Measurements from ENCODE around the gene ATOH8. TPM values are rescaled to one million over a fixed set of nuclear protein-coding genes. Genes with fewer than 3 reads are reported as not detected.

The ATOH8 gene
- total RNA-seq, 2 donors from 2014 or later: not detected

DNA sequence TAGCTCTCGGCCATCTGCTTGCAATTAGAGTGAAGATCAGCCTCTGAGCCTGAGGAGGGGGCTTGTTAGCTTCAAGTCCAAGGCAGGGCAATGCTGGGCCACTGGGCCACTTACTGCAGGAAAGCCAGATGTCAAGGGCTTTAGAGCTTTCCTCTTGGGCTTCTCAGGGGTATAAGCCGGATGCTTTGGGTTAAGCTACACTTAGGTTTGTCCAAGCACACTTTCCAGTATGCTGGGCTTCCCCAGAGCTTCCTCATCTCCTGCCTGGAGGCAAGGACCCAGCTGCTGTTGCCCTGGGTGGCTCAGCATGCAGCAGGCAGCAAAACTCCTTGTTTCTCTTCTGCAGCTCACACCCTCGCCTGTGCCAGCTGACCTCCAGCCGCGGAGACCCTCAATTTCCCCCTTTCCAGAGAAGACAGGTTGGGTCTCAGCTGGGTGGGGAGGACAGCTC lies 29.0 kb upstream of the ATOH8 start:
- ATAC-seq (no peak), DNase-seq (ENCODE audit: low spot score) (no peak)
- Mint-ChIP-seq H3K36me3 (no peaks in the 10 kb centered on the region), H3K4me3 (no peak overlapping the region), H3K9me3 (no peaks in the 10 kb centered on the region), H3K27me3 (peaks cover 0 to 7% of the 10 kb centered on the region in 2 donors), H3K4me1 (ENCODE audit: low read depth in 2 of 2) (peaks cover 3 to 11% of the 10 kb centered on the region in 2 donors), H3K27ac (no peak overlapping the region)

DNA sequence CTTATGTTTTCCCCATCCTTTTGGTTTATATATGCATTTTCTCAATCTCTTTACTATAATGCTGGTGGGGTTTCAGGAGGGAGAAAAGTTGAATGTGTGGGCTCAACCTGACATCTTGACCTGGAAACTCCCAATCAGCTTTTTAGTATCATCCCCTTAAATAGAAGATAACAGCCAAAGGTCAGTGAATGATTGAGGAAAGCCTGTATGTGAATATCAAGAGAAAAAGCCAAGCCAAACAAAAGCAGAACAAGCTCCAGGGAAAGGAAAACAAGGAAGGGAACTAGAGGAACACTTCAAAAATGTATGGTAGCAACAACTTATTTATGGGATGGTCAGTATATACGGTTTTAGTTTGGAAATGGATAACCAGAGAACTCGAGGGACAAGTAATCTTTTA lies 28.3 kb upstream of the ATOH8 start:
- DNase-seq (ENCODE audit: low spot score) (no peak), ATAC-seq (no peak)
- no peak overlapping the region for H3K4me3 Mint-ChIP-seq
- H3K36me3 Mint-ChIP-seq: no peaks in the 10 kb centered on the region
- no peaks in the 10 kb centered on the region for H3K9me3 Mint-ChIP-seq
- H3K4me1 Mint-ChIP-seq (ENCODE audit: low read depth in 2 of 2): peaks cover 3 to 11% of the 10 kb centered on the region in 2 donors
- peaks cover 0 to 7% of the 10 kb centered on the region in 2 donors for H3K27me3 Mint-ChIP-seq
- no peak overlapping the region for H3K27ac Mint-ChIP-seq

DNA sequence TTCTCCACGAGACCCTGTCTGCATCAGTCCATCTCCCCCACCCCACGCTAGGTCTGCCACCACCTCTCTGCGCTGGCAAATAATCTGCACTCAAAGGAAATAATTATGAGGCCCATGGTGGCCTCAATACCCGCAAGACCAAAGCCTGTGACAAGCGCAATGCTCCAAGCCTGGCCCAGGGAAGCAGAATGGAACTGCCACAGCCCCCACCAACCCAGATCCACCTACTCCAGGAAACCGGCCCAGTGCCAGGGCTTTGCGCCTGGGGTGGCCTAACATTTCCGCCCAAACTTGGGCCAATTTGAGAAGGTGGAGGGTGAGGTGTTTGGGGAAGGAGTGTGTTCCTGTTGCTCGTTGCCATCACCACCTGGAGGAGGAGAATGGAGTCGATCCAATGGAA lies 26.0 kb upstream of the ATOH8 start:
- H3K9me3 Mint-ChIP-seq: no peaks in the 10 kb centered on the region
- H3K36me3 Mint-ChIP-seq: no peaks in the 10 kb centered on the region
- H3K4me3 Mint-ChIP-seq: no peak overlapping the region
- no peak for DNase-seq (ENCODE audit: low spot score)
- peaks cover 0 to 7% of the 10 kb centered on the region in 2 donors for H3K27me3 Mint-ChIP-seq
- no peak overlapping the region for H3K27ac Mint-ChIP-seq
- peaks cover 3 to 11% of the 10 kb centered on the region in 2 donors for H3K4me1 Mint-ChIP-seq (ENCODE audit: low read depth in 2 of 2)
- ATAC-seq: no peak

DNA sequence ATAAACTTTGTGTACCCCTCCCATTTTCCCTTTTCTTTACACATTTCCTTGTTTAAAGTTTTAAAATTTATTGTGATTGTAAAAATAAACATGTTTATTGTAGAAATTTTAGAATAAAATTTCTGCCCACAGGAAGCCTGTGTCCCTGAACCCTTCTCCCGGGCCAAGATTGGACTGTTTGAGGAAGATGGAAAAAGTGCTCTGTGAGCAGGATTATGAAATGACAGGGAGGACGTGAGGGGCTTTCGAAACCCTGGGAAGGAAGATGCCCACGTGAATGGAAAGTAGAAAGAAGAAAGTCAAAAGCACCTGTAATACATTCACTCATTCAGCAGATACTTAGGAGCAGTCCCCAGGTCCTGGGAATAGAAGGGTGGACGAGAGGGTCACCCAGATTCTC lies 25.4 kb upstream of the ATOH8 start:
- Mint-ChIP-seq H3K27me3 (peaks cover 0 to 7% of the 10 kb centered on the region in 2 donors), H3K36me3 (no peaks in the 10 kb centered on the region), H3K4me3 (no peak overlapping the region), H3K4me1 (ENCODE audit: low read depth in 2 of 2) (peaks cover 3 to 11% of the 10 kb centered on the region in 2 donors), H3K9me3 (no peaks in the 10 kb centered on the region), H3K27ac (no peak overlapping the region)
- ATAC-seq (no peak), DNase-seq (ENCODE audit: low spot score) (no peak)

DNA sequence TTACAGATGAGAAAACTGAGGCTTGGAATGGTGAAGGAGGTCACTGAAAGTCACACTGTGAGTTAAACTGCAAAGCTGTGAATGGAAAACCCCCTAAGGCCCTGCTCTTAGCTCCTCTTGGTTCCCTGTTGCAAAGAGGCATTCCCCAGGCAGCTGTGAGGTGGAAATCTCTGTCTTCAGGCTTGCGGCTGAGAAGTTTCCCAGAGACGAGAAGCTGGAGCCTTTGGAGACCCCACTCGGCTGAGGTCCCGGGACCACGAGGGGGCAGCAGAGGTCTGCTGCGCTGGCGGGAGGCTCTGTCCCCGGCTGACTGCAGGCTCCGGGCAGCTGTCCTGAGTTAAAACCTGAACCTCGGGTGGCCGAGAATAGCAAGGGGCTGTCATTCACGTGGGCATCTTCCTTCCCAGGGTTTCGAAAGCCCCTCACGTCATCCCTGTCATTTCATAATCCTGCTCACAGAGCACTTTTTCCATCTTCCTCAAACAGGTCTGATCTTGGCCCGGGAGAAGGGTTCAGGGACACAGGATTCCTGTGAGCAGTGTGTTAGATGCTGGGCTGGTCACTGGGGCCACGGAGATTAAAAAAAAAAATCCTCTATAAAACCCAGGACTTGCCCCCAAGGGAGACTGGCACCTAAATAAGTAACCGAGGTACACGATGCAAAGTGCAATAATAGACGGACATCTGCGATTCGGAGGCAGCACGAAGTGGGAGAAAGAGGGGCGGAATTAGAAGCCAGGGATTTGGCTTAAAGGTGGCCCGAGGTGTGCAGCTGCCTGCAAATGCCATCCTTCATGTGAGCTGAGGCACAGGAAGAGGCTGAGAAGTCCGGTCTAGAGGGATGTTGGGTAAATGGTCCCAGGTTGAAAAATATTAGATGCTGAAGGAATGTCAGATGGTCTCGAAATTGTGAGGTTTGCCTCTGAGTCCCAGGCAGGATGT lies 24.6 kb upstream of the ATOH8 start:
- Mint-ChIP-seq H3K27ac (peak overlapping the region in 1 of 2 donors; percentile 41), H3K4me1 (ENCODE audit: low read depth in 2 of 2) (peaks cover 3 to 11% of the 10 kb centered on the region in 2 donors), H3K27me3 (peaks cover under 1 to 7% of the 10 kb centered on the region in 2 donors), H3K9me3 (no peaks in the 10 kb centered on the region), H3K4me3 (peak overlapping the region; percentile 3), H3K36me3 (no peaks in the 10 kb centered on the region)
- DNase-seq (ENCODE audit: low spot score) (peak; percentile 83), ATAC-seq (peak; percentile 81 to 86)

DNA sequence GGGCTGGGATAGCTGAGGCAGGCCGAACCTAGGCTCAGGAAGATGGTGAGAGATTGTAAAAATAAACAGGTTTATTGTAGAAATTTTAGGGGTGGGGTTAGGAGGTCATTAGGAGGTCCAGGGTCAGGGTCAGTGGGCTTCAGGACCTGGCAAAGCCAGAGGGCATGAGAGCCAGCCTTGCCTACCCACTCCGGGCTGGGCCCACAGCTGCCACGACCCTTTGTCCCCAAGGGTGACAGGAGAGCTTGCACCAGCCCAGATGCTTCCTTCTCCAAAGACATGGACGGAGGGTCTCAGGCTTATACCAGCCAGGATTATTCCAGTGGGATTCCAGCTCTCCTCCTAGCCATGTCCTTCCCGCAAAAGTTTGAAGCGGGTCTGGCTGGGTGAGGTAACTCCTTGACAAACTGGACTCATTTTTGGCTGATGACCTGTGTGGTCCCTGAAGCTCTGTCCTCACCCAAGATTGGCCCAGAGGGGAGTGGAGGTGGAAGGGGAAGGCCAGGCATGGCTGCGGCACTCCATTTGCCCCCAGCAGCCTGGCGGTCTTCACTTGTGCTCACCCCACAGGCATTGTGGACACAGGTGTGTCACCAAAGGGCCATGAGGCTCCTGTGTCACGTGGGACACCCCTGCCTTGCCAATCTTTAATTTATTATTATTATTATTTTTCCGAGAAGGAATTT lies 23.8 kb upstream of the ATOH8 start:
- H3K4me1 Mint-ChIP-seq (ENCODE audit: low read depth in 2 of 2): peaks cover 3 to 11% of the 10 kb centered on the region in 2 donors
- no peaks in the 10 kb centered on the region for H3K36me3 Mint-ChIP-seq

DNA sequence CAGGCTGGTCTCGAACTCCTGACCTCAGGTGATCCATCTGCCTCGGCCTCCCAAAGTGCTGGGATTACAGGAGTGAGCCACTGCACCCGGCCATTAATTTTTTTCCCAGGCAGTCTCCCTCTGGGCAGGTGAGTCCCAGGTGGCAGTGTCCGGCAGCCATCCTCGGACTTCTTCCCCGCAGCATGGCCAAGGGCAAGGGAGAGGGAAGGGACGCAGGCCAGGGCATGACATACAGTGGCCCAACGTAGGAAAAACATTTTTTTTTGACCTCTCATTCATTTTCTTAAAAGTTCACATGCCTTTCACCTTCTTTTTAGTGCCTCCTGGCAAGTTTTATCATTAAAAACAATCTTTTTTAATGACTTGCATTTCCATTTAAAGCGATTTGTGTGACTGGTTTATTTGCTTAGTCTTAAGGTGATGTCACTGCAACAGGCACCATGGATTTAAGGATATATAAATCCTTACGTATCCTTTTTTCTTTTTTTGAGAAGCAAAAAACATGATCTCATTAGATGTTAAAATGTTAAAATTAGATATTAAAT lies 23.0 kb upstream of the ATOH8 start:
- ATAC-seq (no peak), DNase-seq (ENCODE audit: low spot score) (no peak)
- peaks cover 3 to 11% of the 10 kb centered on the region in 2 donors for H3K4me1 Mint-ChIP-seq (ENCODE audit: low read depth in 2 of 2)
- H3K27ac Mint-ChIP-seq: no peak overlapping the region
- no peaks in the 10 kb centered on the region for H3K36me3 Mint-ChIP-seq
- peaks cover 4 to 7% of the 10 kb centered on the region in 2 donors for H3K27me3 Mint-ChIP-seq
- H3K4me3 Mint-ChIP-seq: no peak overlapping the region
- H3K9me3 Mint-ChIP-seq: no peaks in the 10 kb centered on the region

More for the DNA sequence above, 23.8 kb upstream of the ATOH8 start:
- DNase-seq (ENCODE audit: low spot score) (no peak), ATAC-seq (no peak)
- Mint-ChIP-seq H3K9me3 (no peaks in the 10 kb centered on the region), H3K27ac (no peak overlapping the region), H3K27me3 (peaks cover 4 to 7% of the 10 kb centered on the region in 2 donors), H3K4me3 (no peak overlapping the region)

DNA sequence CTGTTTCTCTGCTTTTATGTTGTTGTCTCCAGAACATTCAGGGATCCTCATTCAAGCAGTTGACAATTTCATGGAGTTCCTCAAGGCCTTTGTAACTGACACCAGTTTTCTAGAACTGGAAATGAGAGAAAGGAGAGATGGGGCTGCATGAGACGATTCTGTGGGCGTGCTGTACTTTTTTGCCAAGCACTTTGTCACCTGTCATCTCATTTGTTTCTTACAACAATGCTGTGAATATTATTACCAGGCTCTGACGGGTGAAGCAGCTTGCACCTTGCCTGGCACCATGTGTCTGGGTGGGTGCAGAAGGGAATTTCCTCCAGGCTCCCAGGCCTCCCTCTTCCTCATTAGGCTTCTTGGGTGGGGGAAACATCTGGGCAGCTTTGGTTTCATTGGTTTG lies 22.2 kb upstream of the ATOH8 start:
- H3K4me1 Mint-ChIP-seq (ENCODE audit: low read depth in 2 of 2): peaks cover 3 to 11% of the 10 kb centered on the region in 2 donors
- H3K4me3 Mint-ChIP-seq: no peak overlapping the region
- H3K9me3 Mint-ChIP-seq: no peaks in the 10 kb centered on the region
- no peak for ATAC-seq
- DNase-seq (ENCODE audit: low spot score): no peak
- H3K27ac Mint-ChIP-seq: no peak overlapping the region
- H3K27me3 Mint-ChIP-seq: peaks cover 4 to 7% of the 10 kb centered on the region in 2 donors
- no peaks in the 10 kb centered on the region for H3K36me3 Mint-ChIP-seq

DNA sequence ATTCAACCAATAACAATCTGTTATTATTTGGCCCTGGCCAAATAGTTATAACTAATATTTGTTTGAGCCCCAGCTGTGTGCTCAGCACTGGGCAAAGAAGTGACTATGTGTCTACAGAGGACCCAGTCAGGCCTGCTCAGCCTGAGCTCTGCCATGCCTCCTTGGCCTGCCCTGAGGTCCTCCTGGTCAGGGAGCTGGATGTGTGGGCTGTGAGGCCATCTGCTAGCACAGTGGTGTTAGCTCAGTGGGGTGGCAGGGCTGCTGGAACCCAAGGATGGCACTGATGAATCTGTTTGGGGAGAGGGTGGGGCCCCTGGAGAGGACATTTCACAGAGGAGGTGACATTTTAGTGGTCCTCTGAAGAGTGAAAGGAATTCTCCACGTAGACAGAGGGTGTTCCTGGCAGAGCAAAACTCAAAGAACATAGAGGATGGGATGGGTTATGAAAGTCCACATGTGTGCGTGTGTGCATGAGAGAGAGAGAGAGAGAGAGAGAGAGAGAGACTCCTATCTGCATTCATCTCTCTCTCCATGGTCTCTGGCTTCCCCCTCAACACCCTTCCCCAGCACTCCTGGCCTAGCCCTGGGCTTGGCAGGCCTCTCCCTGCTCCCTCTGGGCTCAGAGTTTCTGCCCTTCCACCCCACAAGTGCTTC lies 21.2 kb upstream of the ATOH8 start:
- Mint-ChIP-seq H3K9me3 (no peaks in the 10 kb centered on the region), H3K4me1 (ENCODE audit: low read depth in 2 of 2) (peaks cover 3 to 11% of the 10 kb centered on the region in 2 donors), H3K27me3 (peaks cover 7 to 10% of the 10 kb centered on the region in 2 donors), H3K4me3 (no peak overlapping the region), H3K27ac (no peak overlapping the region), H3K36me3 (no peaks in the 10 kb centered on the region)
- no peak for DNase-seq (ENCODE audit: low spot score)
- no peak for ATAC-seq

DNA sequence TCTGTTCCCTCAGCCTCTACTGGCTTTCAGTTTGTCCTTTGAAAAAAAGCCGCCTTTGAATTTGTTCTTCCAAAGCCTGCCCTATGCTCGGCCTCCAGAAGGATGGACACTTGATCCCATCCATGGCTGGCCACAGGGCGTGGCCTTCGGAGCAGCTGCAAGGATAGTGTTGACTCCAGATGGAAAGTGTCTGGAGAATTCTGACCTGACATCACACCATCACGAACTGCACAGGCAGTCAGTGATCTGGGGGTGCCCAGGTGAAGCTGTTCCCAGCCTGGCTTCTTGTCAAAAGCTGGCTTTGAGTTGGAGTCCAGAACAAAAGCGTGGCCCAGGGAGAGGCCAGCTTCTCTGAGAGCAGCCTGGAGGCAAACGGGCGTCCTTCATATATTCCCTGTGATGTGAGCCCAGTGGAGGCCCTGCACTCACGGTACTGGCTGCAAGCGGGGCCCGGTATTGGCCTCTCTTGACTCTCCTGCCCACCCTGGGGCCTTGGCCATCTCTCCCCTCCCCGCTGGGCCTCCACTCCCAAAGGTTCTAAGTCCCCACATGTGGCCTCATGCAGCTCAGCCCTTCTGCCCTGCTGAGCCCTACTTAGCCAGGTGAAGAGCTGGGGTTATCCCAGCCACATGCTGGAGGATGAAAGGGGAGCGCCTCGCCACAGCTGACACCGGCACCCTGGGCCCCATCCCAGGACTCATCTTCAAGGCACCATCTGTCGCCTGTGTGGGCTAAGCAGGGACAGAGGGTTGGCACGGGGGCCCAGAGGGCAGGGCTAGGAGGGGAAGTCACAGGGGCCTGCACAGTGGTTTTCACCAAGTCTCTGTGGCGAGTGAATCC lies 20.4 kb upstream of the ATOH8 start:
- Mint-ChIP-seq H3K4me3 (no peak overlapping the region), H3K27me3 (peaks cover 10 to 12% of the 10 kb centered on the region in 2 donors), H3K27ac (no peak overlapping the region), H3K36me3 (no peaks in the 10 kb centered on the region), H3K4me1 (ENCODE audit: low read depth in 2 of 2) (peaks cover 3 to 11% of the 10 kb centered on the region in 2 donors), H3K9me3 (no peaks in the 10 kb centered on the region)
- no peak for DNase-seq (ENCODE audit: low spot score)
- ATAC-seq: peak in 1 of 2 donors; percentile 25

DNA sequence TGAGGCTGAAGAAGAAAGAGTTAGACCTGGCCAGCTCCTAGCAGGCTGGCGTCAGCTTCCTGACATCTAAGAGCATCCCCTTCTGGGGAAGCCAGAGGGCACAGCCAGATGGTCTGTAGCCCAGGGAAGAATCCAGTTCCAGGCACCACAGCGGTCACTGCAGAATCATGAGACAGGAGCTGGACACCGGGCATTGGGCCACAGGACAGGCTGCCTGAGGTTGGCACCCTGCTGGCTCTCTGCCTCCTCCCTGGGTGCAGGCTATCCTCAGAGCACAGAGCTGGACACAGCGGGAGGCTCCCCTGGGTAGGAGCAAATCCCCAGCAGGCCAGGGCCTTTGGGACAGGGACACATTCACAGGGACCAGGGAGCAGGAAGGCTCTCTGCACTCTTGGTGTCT lies 19.8 kb upstream of the ATOH8 start:
- H3K27ac Mint-ChIP-seq: no peak overlapping the region
- no peaks in the 10 kb centered on the region for H3K36me3 Mint-ChIP-seq
- DNase-seq (ENCODE audit: low spot score) (no peak), ATAC-seq (peak in 1 of 2 donors; percentile 8)
- no peak overlapping the region for H3K4me3 Mint-ChIP-seq
- H3K9me3 Mint-ChIP-seq: no peaks in the 10 kb centered on the region
- H3K27me3 Mint-ChIP-seq: peaks cover 14% of the 10 kb centered on the region in 2 donors
- peaks cover 3 to 6% of the 10 kb centered on the region in 2 donors for H3K4me1 Mint-ChIP-seq (ENCODE audit: low read depth in 2 of 2)

DNA sequence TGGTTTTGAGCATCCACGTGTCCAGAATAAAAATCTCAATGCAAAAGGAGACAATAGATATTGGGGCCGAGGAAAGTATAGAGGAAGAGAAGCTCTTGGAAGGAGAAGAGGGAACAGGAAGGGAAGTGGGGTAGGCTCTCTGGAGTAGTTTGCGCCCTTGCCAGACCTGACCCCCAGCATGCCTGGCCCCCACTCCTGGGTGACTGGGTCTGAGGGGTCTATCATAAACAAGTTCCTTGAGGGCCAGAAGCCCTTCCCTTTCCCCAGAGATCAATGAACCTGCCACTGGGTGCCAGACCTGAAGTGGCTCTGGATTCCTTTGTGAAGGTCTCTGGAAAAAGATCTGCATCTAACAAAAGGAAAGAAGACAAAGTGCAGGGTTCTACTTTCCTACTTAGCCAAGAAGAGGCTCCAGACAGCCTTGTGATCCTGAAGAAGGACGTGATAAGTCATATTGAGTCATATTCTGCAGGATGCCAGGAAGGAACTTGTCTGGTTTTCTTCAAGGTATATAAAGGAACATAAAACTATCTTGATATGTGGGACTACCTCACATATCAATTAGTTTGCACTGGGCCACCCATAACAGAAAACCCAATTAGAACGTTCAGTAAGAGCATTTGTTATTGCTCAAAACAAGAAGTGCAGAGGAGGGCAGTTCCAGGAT lies 18.7 kb upstream of the ATOH8 start:
- H3K36me3 Mint-ChIP-seq: no peaks in the 10 kb centered on the region
- H3K9me3 Mint-ChIP-seq: no peaks in the 10 kb centered on the region
- no peaks in the 10 kb centered on the region for H3K4me1 Mint-ChIP-seq (ENCODE audit: low read depth in 2 of 2)
- no peak overlapping the region for H3K4me3 Mint-ChIP-seq
- no peak for DNase-seq (ENCODE audit: low spot score)
- H3K27ac Mint-ChIP-seq: no peak overlapping the region
- ATAC-seq: no peak
- peaks cover 11 to 20% of the 10 kb centered on the region in 2 donors for H3K27me3 Mint-ChIP-seq

Measured in natural killer cell treated with Interleukin-12 subunit alpha and Interleukin-12 subunit beta and Interleukin-15 and Interleukin-18, amount 100 ng/mL, for 72 hours (primary cell).